Measurements from ENCODE around the gene NALCN.

Gene NALCN

DNA sequence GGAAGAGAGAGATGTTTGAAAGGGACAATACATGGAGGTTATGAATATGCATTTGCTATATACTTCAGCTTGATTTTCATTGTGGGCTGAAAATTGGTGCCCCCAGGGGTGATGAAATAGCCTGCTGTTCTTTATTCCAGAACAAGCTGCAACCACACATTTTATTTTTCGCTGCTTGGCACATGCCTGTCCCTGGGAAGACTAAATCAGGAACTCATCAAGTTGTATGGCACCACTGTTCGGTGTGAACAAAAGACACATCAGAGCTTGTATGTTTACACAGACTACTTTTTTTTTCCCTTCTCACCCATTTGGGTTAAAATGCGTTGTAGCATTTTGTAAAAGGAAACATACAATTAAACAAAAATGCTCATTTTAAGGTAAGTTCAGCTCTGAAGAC is 230.7 kb downstream of the NALCN start:
- DNase-seq = no peak

DNA sequence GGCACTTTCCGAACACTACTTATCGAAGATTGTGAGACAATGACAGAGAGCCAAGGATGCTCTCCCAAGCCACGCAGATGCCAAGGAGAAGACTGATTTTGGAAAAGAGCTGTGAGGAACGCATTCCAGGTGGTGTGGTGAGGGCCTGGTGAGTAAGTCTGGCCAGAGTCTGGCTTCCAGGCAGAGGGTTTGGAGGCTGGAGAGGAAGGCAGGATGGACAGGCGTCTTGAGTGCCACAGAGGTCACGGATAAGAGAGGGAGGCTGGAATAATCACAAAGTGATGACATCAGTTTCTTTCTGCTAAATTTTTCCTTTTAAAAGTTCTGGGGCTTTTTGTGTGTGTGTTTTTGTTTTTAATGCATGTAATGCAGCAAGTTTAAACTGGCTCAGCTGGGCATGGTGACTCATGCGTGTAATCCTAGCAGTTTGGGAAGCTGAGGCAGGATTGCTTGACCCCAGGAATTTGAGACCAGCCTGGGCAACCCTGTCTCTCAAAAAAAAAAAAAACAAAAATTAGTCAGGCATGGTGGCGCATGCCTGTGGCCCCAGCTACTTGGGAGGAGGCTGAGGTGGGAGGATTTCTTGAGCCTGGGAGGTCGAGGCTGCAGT is 235.1 kb downstream of the NALCN start:
- DNase-seq = no peak

DNA sequence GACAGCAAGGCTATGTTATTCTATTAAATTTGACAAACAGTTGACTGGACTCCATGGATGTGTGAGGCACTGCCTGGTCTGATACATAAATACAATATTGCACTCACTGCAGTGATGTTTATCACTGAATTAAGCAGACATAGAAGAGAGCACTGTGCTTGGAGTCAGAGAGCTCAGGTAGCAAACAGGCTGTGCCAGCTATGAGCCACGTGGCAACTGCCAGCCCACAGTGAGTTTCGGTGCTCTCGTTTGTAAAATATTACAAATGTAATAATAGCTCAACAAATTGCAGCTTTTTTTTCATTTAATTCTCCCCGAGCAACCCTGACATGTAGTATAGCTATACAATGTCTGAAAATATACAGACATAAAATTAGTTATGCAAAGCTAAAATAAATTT is 237.3 kb downstream of the NALCN start:
- no peak for DNase-seq

DNA sequence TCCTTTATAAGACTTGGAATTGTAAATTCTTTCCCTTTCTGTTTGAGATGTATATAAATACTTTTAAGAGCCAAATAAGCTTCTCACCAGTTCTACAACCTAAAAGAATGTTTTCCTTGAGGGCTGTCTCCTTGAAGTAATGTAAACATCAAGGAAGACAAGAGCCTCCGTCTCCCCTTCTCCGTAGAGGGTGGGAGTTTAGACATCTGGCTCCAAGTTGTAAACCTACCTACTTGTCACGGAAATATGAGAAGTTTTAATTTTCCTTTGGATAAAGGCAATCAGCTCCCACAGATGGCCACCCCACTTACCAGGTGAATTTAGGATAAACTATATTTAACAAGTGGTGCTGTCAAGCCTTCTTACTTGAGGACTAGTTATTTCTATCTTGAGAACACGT is 237.9 kb downstream of the NALCN start:
- DNase-seq = no peak

DNA sequence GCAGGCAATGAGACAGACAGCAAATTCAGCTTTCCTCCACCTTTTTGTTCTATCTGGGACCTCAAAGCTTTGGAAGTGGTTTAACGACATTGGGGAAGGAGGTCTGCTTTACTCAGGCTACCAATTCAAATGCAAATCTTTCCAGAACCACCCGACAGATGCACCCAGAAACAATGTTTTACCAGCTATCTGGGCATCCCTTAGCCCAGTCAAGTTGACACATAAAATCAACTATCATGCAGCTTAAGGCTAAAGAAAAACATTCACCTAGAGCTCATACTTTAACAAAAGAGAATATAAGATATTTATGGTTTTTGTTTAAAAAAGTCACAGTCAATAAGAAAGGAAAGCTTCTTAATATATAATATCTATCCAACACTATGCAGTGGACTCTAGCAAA is 246.0 kb downstream of the NALCN start:
- DNase-seq = no peak

GRCh38 chr13:101157261-101157660 is 259.0 kb downstream of the NALCN start:
- no peak for DNase-seq

GRCh38 chr13:101155920-101156319 is 260.4 kb downstream of the NALCN start:
- DNase-seq = no peak

- DNase-seq = no peak
Measured at GRCh38 chr13:101152184-101152583, 264.1 kb downstream of the NALCN start.

DNA sequence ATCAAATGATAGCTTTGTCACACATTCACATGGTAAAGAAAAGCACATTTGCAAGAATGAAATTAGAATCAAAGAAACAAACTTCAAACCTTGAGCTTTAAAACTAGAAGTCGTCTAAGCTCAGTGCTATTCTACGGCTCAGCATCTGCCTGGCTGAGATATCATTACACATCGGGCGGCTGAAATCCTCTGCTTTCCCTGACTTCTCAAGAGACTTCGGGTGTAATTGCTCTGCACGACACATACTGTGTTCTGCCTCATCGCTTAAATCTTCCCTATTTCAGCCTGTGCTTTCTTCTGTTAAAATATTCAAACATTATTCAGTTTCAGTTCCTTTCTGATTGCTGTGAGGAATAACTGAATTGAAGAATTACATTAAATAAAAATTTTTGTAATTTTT is 265.3 kb downstream of the NALCN start:
- DNase-seq = no peak

GRCh38 chr13:101149735-101150384 is 266.4 kb downstream of the NALCN start:
- DNase-seq = no peak

GRCh38 chr13:101146101-101146898 is 270.0 kb downstream of the NALCN start:
- DNase-seq = no peak

DNA sequence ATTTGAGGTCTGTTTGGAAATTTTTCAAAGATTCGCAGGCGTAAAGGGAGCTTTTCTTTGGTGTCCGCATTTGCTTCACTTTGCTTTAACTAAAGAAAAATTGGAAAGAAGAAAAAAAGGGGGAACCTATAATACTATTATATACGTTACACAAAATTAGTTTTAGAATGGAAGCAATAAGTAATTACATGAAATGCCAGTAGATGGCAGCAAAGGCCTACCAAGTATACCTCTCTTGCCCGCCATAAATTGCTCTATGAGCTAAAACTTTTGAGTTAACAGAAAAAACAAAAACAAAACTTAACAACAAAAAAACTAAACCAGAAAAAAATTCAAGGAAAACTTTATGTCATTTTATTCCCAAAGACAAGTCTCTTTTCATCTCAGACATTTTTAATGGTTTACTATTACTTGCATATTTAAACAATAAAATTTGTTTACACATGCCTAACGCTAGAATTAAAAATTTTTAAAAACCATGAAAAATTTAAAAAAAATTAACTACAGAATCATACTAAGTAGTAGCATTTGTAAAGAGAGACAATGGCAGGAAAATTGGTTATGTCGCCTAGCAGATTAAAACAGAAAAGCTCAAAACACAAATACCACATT is 271.4 kb downstream of the NALCN start:
- DNase-seq = no peak

DNA sequence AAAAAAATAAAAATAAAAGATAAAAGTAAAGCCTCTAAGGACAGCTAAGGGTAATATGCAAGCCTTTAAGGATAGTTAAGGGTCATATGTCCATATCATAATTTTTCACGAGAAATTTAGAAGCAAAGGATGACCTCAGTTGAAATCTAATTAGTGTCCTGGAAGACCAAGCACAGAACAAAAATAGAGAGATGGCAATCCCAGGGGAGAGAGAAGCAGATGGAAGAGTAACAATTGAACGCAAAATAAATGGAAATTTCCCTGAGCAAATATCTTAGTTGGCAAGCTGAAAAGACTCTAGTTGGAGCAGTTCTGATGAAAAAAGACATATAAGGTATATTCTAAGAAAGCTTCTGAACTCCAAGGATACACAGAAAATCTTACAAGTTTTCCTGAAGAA is 275.4 kb downstream of the NALCN start:
- no peak for DNase-seq

GRCh38 chr13:101140087-101140770 is 276.1 kb downstream of the NALCN start:
- no peak for DNase-seq

- no peak for DNase-seq
Measured at GRCh38 chr13:101139081-101139480, 277.2 kb downstream of the NALCN start.

DNA sequence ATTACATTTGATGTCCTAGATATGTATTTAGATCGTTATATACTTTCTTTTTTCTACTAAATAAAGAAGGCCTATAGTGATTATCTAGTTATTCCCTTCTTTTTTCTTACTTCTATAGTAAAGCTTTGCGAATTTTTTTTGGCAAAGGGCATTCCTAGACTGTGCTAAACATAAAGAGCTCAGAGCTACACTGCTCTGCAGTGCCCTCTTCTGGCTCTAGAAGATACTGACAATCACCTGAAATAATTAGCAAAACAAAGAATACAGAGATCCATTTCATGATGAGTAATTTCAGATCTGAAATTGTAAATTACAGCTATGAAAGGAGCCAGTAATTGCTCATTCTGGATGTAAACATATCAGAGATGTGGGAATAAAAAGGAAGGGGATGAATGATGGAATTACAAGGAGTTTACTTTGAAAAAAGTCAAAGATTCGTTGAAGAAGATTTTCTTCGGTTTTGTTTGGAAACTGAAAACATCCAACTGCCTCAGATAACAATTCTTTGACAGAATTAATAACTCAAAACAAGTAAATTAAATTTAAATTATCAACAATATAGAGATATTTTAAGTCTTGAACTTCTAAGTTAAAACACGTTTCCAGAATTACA is 288.5 kb downstream of the NALCN start:
- DNase-seq = no peak

- no peak for DNase-seq
Measured at GRCh38 chr13:101123028-101123427, 293.3 kb downstream of the NALCN start.

DNA sequence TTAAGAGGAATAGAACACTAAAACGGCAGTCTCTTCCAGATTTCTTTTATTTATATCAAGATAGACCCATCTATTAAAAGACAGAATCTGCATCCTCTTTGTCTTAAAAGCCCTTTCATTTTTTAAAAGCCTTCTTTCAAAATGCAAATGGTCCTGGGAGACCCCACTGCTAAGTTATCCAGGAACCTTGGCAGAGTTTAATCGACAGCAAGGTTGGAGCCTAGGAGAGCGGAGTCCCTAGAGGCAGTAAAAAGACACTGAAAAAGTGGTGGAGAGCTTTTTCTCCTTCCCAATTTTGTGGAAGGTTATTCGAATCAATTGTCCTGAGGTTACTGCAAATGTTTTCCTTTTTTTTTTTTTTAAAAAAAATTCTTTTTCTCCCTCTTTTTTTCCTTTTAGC is 294.7 kb downstream of the NALCN start:
- DNase-seq = no peak

DNA sequence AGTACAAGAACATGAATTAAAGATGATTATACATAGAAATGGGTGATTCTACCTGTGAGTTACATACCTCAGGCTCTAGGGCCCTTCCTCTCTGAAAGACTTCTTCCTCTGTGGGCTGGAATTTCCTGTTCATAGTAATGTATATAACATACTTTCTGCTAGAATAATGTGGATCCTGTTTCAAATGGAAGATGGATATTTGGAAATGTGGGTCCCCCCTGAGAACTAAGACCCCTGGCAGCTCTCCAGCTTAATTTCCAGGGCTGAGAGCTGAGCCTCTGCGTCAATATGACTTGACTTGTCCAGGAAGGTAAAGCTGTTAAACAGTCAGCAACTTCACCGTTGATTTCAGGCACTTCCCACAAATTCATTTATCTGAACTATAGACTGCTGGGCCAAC is 296.3 kb downstream of the NALCN start:
- DNase-seq = no peak

- no peak for DNase-seq
Measured at GRCh38 chr13:101116826-101117225, 299.5 kb downstream of the NALCN start.

DNA sequence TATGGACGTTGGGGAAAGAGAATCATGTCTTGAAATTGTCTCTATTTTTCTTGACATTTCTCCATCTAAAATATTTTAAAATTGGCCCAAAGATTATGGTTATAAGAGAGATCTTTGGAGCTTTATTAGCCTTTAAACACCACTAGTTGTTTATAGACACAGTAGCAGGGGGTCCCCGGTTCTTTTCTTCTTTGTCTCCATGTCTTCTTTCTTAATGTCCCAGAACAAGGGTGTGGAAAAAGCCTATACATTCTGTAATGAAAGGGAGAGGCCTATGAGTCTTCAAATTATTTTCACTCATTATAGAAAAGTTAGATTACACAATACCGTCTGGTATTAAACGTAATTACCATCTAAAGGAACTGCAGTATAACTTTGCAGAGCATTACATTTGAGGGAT is 300.0 kb downstream of the NALCN start:
- no peak for DNase-seq

GRCh38 chr13:101115762-101116171 is 300.5 kb downstream of the NALCN start:
- DNase-seq = no peak

DNA sequence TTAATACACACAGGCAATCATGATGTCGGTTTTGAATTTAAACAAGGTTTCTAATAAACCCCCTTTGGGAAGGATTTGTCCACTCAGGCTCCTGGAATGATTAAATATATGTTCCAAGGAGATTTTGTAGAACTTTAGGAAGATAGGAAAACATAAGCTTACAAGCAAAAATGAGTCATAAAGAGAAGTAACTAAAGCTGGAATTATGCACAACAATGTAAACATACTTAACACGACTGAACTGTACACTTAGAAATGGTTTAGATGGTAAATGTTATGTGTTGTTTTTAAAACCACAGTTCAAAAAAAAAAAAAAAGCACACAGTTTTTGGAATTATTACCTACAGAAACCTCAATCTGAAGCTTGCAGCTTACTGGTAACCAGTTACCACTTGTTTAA is 304.4 kb downstream of the NALCN start:
- DNase-seq = no peak
